A549 (cell line): Measurements from ENCODE around the gene MB21D2. TPM values are rescaled to one million over a fixed set of nuclear protein-coding genes. Genes with fewer than 3 reads are reported as not detected.

Source experiments
- ATAC-seq, 2 experiments: fragments of 200-7000 bp in 1 of 2; fragments of >200 bp in 1 of 2; cut with Nextera tagmentation in 1 of 2; cut with Tn5 transposase in 1 of 2; 3 replicates each; pipeline versions ENCODE4 v1.8.0 to v1.9.1; 2018 to 2020; ENCODE audit warnings: mild to moderate bottlenecking in 1 of 2, moderate library complexity in 1 of 2
- CTCF ChIA-PET: fragments of 300-600 bp; sonication (Branson Sonifier 250); formaldehyde crosslinking; extraction: SDS; loops from one replicate; lab custom pipeline; 2021; ENCODE audit warnings: antibody characterized with exemption, inconsistent platforms; lab: Yijun Ruan, JAX
- POLR2A ChIA-PET: fragments of 350-600 bp; formaldehyde crosslinking; extraction: SDS; loops from one replicate; lab custom pipeline; 2021; ENCODE audit warnings: antibody characterized with exemption, inconsistent platforms; lab: Yijun Ruan, JAX
- DNase-seq, 2 experiments: peaks; one replicate each; pipeline versions ENCODE4 v3.0.0 to v3.0.0-alpha.2; 2011 to 2016; ENCODE audit warnings: low read depth in 1 of 2, low spot score in 1 of 2
- FAIRE-seq: peaks from 2 replicates; lab custom pipeline; 2011; peaks lifted over from hg19 to GRCh38; lab: Jason Lieb, UNC
- H3K27ac ChIP-seq, 2 experiments: fragments of >200 bp; sonication (Bioruptor Twin); formaldehyde crosslinking; 3 replicates each; pipeline ENCODE4 v1.5.1; 2016 to 2017
- H3K4me1 ChIP-seq: fragments of >200 bp; sonication (Bioruptor Twin); formaldehyde crosslinking; 3 replicates; pipeline ENCODE4 v1.6.1; 2016
- H3K4me2 ChIP-seq: fragments of >200 bp; sonication (Bioruptor Twin); formaldehyde crosslinking; 3 replicates; pipeline ENCODE4 v1.6.1; 2016
- H3K4me3 ChIP-seq: fragments of >200 bp; sonication (Bioruptor Twin); formaldehyde crosslinking; 3 replicates; pipeline ENCODE4 v1.5.1; 2016
- H3K9me3 ChIP-seq: fragments of >200 bp; sonication (Bioruptor Twin); formaldehyde crosslinking; 3 replicates; pipeline ENCODE4 v1.6.1; 2016
- CHD2 ChIP-seq: fragments of 150-350 bp; IDR thresholded peaks from 2 replicates; pipeline ENCODE4 v1.6.1; 2014; ENCODE audit warnings: low read length; ENCODE audit not compliant: partially characterized antibody
- EHMT2 ChIP-seq: fragments of 200-600 bp; sonication (generic); IDR thresholded peaks from 2 replicates; pipeline ENCODE4 v1.6.1; 2016; ENCODE audit warnings: antibody characterized with exemption, low read depth, mild to moderate bottlenecking, moderate library complexity
- ELK1 ChIP-seq: fragments of 150-350 bp; IDR thresholded peaks from 2 replicates; pipeline ENCODE4 v1.6.1; 2014; ENCODE audit warnings: low read depth, mild to moderate bottlenecking, low read length
- ESRRA ChIP-seq: fragments of 150-350 bp; IDR thresholded peaks from 2 replicates; pipeline ENCODE4 v1.6.1; 2014; ENCODE audit warnings: mild to moderate bottlenecking, low read length, borderline replicate concordance
- FOSL2 ChIP-seq, 2 experiments: fragments of 450-650 bp in 1 of 2; fragments of >200 bp in 1 of 2; sonication (Bioruptor Twin) in 1 of 2; formaldehyde crosslinking; IDR thresholded peaks; 2 replicates each; pipeline versions ENCODE4 v1.5.0 to v1.6.1; 2016 to 2020; ENCODE audit warnings: mild to moderate bottlenecking in 1 of 2, moderate library complexity in 1 of 2
- HEYL ChIP-seq: fragments of 250-450 bp; sonication (Bioruptor Pico); IDR thresholded peaks from 2 replicates; pipeline ENCODE4 v1.8.0; 2021; ENCODE audit warnings: mild to moderate bottlenecking, moderate library complexity
- JUN ChIP-seq, 2 experiments: fragments of >200 bp; sonication (Bioruptor Twin); formaldehyde crosslinking; IDR thresholded peaks; 2 replicates in 1 of 2; 3 replicates in 1 of 2; pipeline ENCODE4 v1.6.1; 2016 to 2017
- JUNB ChIP-seq: fragments of >200 bp; sonication (Bioruptor Twin); formaldehyde crosslinking; IDR thresholded peaks from 2 replicates; pipeline ENCODE4 v1.6.1; 2016
- KDM5A ChIP-seq: fragments of 200-600 bp; sonication (generic); IDR thresholded peaks from 2 replicates; pipeline ENCODE4 v1.6.1; 2016; ENCODE audit warnings: antibody characterized with exemption, mild to moderate bottlenecking
- NFE2L2 ChIP-seq: fragments of 150-350 bp; conservative IDR thresholded peaks from 2 replicates; pipeline ENCODE4 v1.6.1; 2014; ENCODE audit warnings: low read length
- NPAS2 ChIP-seq: fragments of 250-450 bp; sonication (Bioruptor Pico); IDR thresholded peaks from 2 replicates; pipeline ENCODE4 v1.8.0; 2022; ENCODE audit warnings: mild to moderate bottlenecking, moderate library complexity, borderline replicate concordance
- PHF8 ChIP-seq: fragments of 200-600 bp; sonication (generic); IDR thresholded peaks from 2 replicates; pipeline ENCODE4 v1.6.1; 2016; ENCODE audit warnings: low read depth, mild to moderate bottlenecking, antibody characterized with exemption, moderate library complexity, borderline replicate concordance
- POLR2AphosphoS2 ChIP-seq: conservative IDR thresholded peaks from 2 replicates; pipeline ENCODE4 v1.6.1; 2012; ENCODE audit warnings: low read length, improper control_type of control experiment, inconsistent platforms
- RAD21 ChIP-seq, 2 experiments: fragments of >200 bp in 1 of 2; sonication (Bioruptor Twin) in 1 of 2; formaldehyde crosslinking in 1 of 2; IDR thresholded peaks in 1 of 2; conservative IDR thresholded peaks in 1 of 2; 2 replicates in 1 of 2; 3 replicates in 1 of 2; pipeline ENCODE4 v1.6.1; 2012 to 2018; ENCODE audit warnings: inconsistent platforms in 1 of 2
- RCOR1 ChIP-seq: fragments of 150-350 bp; IDR thresholded peaks from 2 replicates; pipeline ENCODE4 v1.6.1; 2014; ENCODE audit warnings: antibody characterized with exemption, low read length, low read depth
- TFCP2L1 ChIP-seq: fragments of 250-450 bp; sonication (Bioruptor Pico); IDR thresholded peaks from 2 replicates; pipeline ENCODE4 v1.5.0; 2021; ENCODE audit warnings: mild to moderate bottlenecking
- TP53 ChIP-seq: fragments of 250-450 bp; sonication (Bioruptor Pico); IDR thresholded peaks from 2 replicates; pipeline ENCODE4 v1.5.0; 2021; ENCODE audit warnings: mild to moderate bottlenecking, moderate library complexity
- ZSCAN20 ChIP-seq: fragments of 250-450 bp; sonication (Bioruptor Pico); IDR thresholded peaks from 2 replicates; pipeline ENCODE4 v1.8.0; 2022; ENCODE audit warnings: mild to moderate bottlenecking, moderate library complexity
- WGBS: methylation state at CpG from one replicate; pipeline ENCODE4 v1.1.6; 2017; ENCODE audit errors: missing lambda C conversion rate; 5-methylcytosine and 5-hydroxymethylcytosine counted together
- polyA plus RNA-seq, 4 experiments: library from polyadenylated mRNA; depleted of rRNA in 3 of 4; stranded (reverse); fragments of >200 nt; fragmentation: RNase III in 1 of 4; extraction: RNeasy Plus Mini Kit Qiagen cat#74134 plus additional on column Dnase treatment in 1 of 4; gene quantifications; 2 replicates in 3 of 4; 3 replicates in 1 of 4; pipeline ENCODE4 v1.2.3, GENCODE V29; 2011 to 2017
- TF ChIP-seq, protein P1 (sequence below): IDR thresholded peaks from 2 replicates; pipeline ENCODE4 v1.6.1; 2012; ENCODE audit warnings: low read depth, borderline replicate concordance
- TF ChIP-seq, protein P2 (sequence below): fragments of 250-450 bp; sonication (Bioruptor Pico); IDR thresholded peaks from 2 replicates; pipeline ENCODE4 v1.5.0; 2020; ENCODE audit warnings: low read depth, mild to moderate bottlenecking, moderate library complexity
- TF ChIP-seq, protein P3 (sequence below): IDR thresholded peaks from 2 replicates; pipeline ENCODE4 v1.6.1; 2012
- TF ChIP-seq, protein P4 (sequence below): fragments of >200 bp; sonication (Bioruptor Twin); formaldehyde crosslinking; IDR thresholded peaks from 2 replicates; pipeline ENCODE4 v1.6.1; 2016
- TF ChIP-seq, protein P5 (sequence below): IDR thresholded peaks from 2 replicates; pipeline ENCODE4 v1.6.1; 2012
- TF ChIP-seq, protein P6 (sequence below): fragments of 250-450 bp; sonication (Bioruptor Pico); IDR thresholded peaks from 2 replicates; pipeline ENCODE4 v1.5.0; 2021; ENCODE audit warnings: mild to moderate bottlenecking, moderate library complexity, borderline replicate concordance

The MB21D2 gene
- polyA plus RNA-seq, 2 of the 4 experiments (the other 2 are of a cell fraction), result 4.8 to 7.5 TPM

DNA sequence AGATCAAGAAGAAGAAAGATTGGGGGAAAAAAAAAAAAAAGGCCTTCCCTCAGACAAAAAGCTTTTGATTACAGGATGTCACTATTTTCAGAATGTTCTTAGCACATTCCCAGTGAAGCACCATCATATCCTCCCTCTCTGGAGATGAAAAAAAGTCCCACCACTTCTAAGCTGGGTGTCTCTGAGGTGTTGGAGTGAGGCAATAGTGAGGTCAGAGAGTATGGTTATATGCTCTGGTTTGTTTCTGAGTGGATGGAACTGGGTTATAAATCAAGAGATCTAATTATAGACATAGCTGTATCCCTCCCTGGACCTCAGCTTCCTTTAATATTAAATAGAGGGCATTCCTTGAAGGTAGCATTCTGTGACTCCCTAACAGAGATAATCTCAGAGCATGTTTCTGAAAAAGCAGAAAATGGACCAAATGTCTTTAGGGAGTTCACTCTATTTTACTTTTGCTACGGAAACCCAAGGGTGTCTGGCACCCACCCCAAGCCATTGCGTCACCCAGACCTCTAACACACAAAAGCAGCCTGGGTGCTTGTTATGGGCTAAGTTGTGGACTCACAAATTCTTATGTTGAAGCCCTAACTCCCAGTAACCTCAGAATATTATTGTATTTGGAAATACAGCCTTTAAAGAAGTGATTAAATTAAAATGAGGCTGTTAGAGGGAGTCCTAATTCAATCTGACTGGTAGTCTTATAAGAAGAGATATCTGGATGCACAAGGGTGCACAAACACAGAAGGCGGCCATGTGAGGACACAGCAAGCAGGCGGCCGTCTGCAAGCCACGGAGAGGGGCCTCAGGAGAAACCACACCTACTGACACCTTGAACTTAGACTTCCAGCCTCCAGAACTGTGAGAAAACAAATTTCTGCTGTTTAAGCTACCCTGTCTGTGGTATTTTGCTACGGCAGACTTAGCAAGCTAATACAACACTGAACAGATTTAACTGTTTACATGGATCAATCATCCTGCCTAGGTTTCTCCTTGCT lies 81.5 kb downstream of the MB21D2 start:
- DNase-seq (no peak), ATAC-seq (no peak; a peak in 1 of 6 replicates), FAIRE-seq (no peak)
- Histone ChIP-seq H3K9me3 (no peaks in the 10 kb centered on the region), H3K4me1 (peaks cover 48% of the 10 kb centered on the region), H3K4me2 (peak overlapping the region; percentile 41), H3K4me3 (no peak overlapping the region), H3K27ac (no peak overlapping the region)
- CTCF ChIA-PET, result interaction anchor here (0.9 to 1.2 kb wide), 3 partner anchors 12 to 81 kb away, joined by 3 read pairs; partner anchors contain the start of gene MB21D2
- POLR2A ChIA-PET, result no interaction called here
- 86% methylated on average over 7 of the region's 7 CpGs for WGBS
- TF ChIP-seq NPAS2 (CRISPR knock-in tag) (no peak), ELK1 (no peak), JUNB (no peak), TP53 (no peak), HEYL (no peak), KDM5A (no peak), EHMT2 (no peak), RCOR1 (no peak), FOSL2 (IDR thresholded peaks at IDR 0.05) (no peak), FOSL2 (CRISPR knock-in tag; IDR thresholded peaks at IDR 0.05) (no peak), PHF8 (no peak)
- TF ChIP-seq, protein P1, sequence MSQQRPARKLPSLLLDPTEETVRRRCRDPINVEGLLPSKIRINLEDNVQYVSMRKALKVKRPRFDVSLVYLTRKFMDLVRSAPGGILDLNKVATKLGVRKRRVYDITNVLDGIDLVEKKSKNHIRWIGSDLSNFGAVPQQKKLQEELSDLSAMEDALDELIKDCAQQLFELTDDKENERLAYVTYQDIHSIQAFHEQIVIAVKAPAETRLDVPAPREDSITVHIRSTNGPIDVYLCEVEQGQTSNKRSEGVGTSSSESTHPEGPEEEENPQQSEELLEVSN, result no peak
- TF ChIP-seq, protein P2, sequence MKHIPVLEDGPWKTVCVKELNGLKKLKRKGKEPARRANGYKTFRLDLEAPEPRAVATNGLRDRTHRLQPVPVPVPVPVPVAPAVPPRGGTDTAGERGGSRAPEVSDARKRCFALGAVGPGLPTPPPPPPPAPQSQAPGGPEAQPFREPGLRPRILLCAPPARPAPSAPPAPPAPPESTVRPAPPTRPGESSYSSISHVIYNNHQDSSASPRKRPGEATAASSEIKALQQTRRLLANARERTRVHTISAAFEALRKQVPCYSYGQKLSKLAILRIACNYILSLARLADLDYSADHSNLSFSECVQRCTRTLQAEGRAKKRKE, result no peak
- TF ChIP-seq, protein P3, sequence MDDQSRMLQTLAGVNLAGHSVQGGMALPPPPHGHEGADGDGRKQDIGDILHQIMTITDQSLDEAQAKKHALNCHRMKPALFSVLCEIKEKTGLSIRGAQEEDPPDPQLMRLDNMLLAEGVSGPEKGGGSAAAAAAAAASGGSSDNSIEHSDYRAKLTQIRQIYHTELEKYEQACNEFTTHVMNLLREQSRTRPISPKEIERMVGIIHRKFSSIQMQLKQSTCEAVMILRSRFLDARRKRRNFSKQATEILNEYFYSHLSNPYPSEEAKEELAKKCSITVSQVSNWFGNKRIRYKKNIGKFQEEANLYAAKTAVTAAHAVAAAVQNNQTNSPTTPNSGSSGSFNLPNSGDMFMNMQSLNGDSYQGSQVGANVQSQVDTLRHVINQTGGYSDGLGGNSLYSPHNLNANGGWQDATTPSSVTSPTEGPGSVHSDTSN, result no peak

- H3K27ac ChIP-seq, result no peak overlapping the region
- H3K9me3 ChIP-seq, result no peaks in the 10 kb centered on the region
- TF ChIP-seq, protein P4, sequence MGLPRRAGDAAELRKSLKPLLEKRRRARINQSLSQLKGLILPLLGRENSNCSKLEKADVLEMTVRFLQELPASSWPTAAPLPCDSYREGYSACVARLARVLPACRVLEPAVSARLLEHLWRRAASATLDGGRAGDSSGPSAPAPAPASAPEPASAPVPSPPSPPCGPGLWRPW, result no peak
- TF ChIP-seq RAD21 (conservative IDR thresholded peaks at IDR 0.05 in 1 of 2, IDR thresholded peaks at IDR 0.05 in 1 of 2) (no peak), TFCP2L1 (CRISPR knock-in tag) (no peak), FOSL2 (IDR thresholded peaks at IDR 0.05) (no peak), FOSL2 (CRISPR knock-in tag; IDR thresholded peaks at IDR 0.05) (no peak), NFE2L2 (no peak), NPAS2 (CRISPR knock-in tag) (no peak), ZSCAN20 (CRISPR knock-in tag) (no peak), CHD2 (no peak), JUN (IDR thresholded peaks at IDR 0.05) (no peak), ESRRA (no peak), POLR2AphosphoS2 (no peak), JUNB (no peak)
- TF ChIP-seq, protein P5, sequence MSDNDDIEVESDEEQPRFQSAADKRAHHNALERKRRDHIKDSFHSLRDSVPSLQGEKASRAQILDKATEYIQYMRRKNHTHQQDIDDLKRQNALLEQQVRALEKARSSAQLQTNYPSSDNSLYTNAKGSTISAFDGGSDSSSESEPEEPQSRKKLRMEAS, result no peak
- TF ChIP-seq, protein P6, sequence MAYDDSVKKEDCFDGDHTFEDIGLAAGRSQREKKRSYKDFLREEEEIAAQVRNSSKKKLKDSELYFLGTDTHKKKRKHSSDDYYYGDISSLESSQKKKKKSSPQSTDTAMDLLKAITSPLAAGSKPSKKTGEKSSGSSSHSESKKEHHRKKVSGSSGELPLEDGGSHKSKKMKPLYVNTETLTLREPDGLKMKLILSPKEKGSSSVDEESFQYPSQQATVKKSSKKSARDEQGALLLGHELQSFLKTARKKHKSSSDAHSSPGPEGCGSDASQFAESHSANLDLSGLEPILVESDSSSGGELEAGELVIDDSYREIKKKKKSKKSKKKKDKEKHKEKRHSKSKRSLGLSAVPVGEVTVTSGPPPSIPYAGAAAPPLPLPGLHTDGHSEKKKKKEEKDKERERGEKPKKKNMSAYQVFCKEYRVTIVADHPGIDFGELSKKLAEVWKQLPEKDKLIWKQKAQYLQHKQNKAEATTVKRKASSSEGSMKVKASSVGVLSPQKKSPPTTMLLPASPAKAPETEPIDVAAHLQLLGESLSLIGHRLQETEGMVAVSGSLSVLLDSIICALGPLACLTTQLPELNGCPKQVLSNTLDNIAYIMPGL, result no peak
- TF ChIP-seq, protein P2, result no peak
- H3K4me3 ChIP-seq, result no peak overlapping the region
- peaks cover 52% of the 10 kb centered on the region for H3K4me1 ChIP-seq
- no peak for ATAC-seq
- FAIRE-seq, result no peak
- ChIA-PET CTCF (interaction anchor here (0.6 to 1.0 kb wide), 2 partner anchors 63 to 206 kb away, joined by 3 read pairs; no protein-coding TSS in a partner anchor), POLR2A (no interaction called here)
- H3K4me2 ChIP-seq, result 0 out of 3 replicates have a peak overlapping the region, but pooled peaks have one; percentile 73
- WGBS, result 79% methylated on average over 3 of the region's 3 CpGs
- no peak for DNase-seq
These were observed 83.2 kb downstream of the MB21D2 start for GRCh38 chr3:192834428-192834827.
